GM23248 (cell line): Measurements from ENCODE around the gene RRAS2. TPM values are rescaled to one million over a fixed set of nuclear protein-coding genes. Genes with fewer than 3 reads are reported as not detected.

Experiments
- DNase-seq: peaks from one replicate; pipeline ENCODE4 v3.0.0-alpha.2; 2015
- H2AFZ ChIP-seq: fragments of 200-600 bp; sonication (generic); 2 replicates; pipeline ENCODE4 v1.6.1; 2016; ENCODE audit warnings: antibody characterized with exemption
- H3F3A ChIP-seq: fragments of 200-600 bp; sonication (generic); 2 replicates; pipeline ENCODE4 v1.6.1; 2016; ENCODE audit warnings: mild to moderate bottlenecking, antibody characterized with exemption, mixed run types; ENCODE audit not compliant: insufficient read depth
- H3K27ac ChIP-seq: fragments of 200-600 bp; sonication (generic); 2 replicates; pipeline ENCODE4 v1.5.1; 2016; ENCODE audit warnings: mild to moderate bottlenecking
- H3K27me3 ChIP-seq: fragments of 200-600 bp; sonication (generic); replicated peaks from 2 replicates; pipeline ENCODE4 v1.6.1; 2016; ENCODE audit warnings: mild to moderate bottlenecking; ENCODE audit not compliant: insufficient read depth
- H3K36me3 ChIP-seq: fragments of 200-600 bp; sonication (generic); 2 replicates; pipeline ENCODE4 v1.6.1; 2016; ENCODE audit warnings: low read depth, mild to moderate bottlenecking
- H3K4me1 ChIP-seq: fragments of 200-600 bp; sonication (generic); 2 replicates; pipeline ENCODE4 v1.6.1; 2016; ENCODE audit warnings: mild to moderate bottlenecking; ENCODE audit not compliant: insufficient read depth
- H3K4me2 ChIP-seq: fragments of 200-600 bp; sonication (generic); one replicate; pipeline ENCODE4 v1.6.1; 2016; ENCODE audit warnings: mild to moderate bottlenecking; ENCODE audit not compliant: unreplicated experiment
- H3K4me3 ChIP-seq: fragments of 200-600 bp; sonication (generic); 2 replicates; pipeline ENCODE4 v1.5.1; 2016; ENCODE audit warnings: mild to moderate bottlenecking
- H3K79me2 ChIP-seq: fragments of 200-600 bp; sonication (generic); 2 replicates; pipeline ENCODE4 v1.6.1; 2016; ENCODE audit warnings: mild to moderate bottlenecking; ENCODE audit not compliant: insufficient read depth
- H3K9ac ChIP-seq: fragments of 200-600 bp; sonication (generic); 2 replicates; pipeline ENCODE4 v1.6.1; 2016; ENCODE audit warnings: mild to moderate bottlenecking
- H3K9me2 ChIP-seq: fragments of 200-600 bp; sonication (generic); 2 replicates; pipeline ENCODE4 v1.6.1; 2016; ENCODE audit warnings: mixed run types, mild to moderate bottlenecking, moderate library complexity; ENCODE audit not compliant: insufficient read depth
- H3K9me3 ChIP-seq: fragments of 200-600 bp; sonication (generic); one replicate; pipeline ENCODE4 v1.6.1; 2017; ENCODE audit warnings: low read depth
- H4K20me1 ChIP-seq: fragments of 200-600 bp; sonication (generic); 2 replicates; pipeline ENCODE4 v1.6.0; 2016; ENCODE audit not compliant: insufficient read depth
- EZH2 ChIP-seq: fragments of 200-600 bp; sonication (generic); IDR thresholded peaks from 2 replicates; pipeline ENCODE4 v1.6.1; 2018; ENCODE audit warnings: antibody characterized with exemption, mild to moderate bottlenecking; ENCODE audit not compliant: insufficient read depth, poor library complexity, severe bottlenecking
- EZH2phosphoT487 ChIP-seq: fragments of 200-600 bp; sonication (generic); IDR thresholded peaks from 2 replicates; pipeline ENCODE4 v1.6.1; 2018; ENCODE audit warnings: antibody characterized with exemption, moderate library complexity, mild to moderate bottlenecking, low read depth; ENCODE audit not compliant: insufficient read depth
- WGBS, 2 experiments: methylation state at CpG; one replicate each; pipeline ENCODE4 v1.1.6; 2015 to 2017; ENCODE audit warnings: low lambda C conversion rate in 2 of 2, low coverage in 1 of 2; ENCODE audit errors: missing lambda C conversion rate in 2 of 2; 5-methylcytosine and 5-hydroxymethylcytosine counted together
- in situ Hi-C: fragments of 300-500 bp; cut with MboI; formaldehyde crosslinking; loops from 2 replicates; pipeline ENCODE4 v1.15.0; 2020
- polyA plus RNA-seq: library from polyadenylated mRNA; unstranded; fragments of >200 nt; fragmentation: Nextera tagmentation; extraction: Ambion mirVana; gene quantifications from 2 replicates; pipeline ENCODE4 v1.2.1, GENCODE V29; 2016
- total RNA-seq: library from RNA; depleted of rRNA; stranded (reverse); fragments of >200 nt; shearing (Covaris generic); gene quantifications from 2 replicates; pipeline ENCODE4 v1.2.3, GENCODE V29; 2014

The RRAS2 gene
- total and polyA plus RNA-seq, 2 experiments from 2014 or later, result 268 to 382 TPM

DNA sequence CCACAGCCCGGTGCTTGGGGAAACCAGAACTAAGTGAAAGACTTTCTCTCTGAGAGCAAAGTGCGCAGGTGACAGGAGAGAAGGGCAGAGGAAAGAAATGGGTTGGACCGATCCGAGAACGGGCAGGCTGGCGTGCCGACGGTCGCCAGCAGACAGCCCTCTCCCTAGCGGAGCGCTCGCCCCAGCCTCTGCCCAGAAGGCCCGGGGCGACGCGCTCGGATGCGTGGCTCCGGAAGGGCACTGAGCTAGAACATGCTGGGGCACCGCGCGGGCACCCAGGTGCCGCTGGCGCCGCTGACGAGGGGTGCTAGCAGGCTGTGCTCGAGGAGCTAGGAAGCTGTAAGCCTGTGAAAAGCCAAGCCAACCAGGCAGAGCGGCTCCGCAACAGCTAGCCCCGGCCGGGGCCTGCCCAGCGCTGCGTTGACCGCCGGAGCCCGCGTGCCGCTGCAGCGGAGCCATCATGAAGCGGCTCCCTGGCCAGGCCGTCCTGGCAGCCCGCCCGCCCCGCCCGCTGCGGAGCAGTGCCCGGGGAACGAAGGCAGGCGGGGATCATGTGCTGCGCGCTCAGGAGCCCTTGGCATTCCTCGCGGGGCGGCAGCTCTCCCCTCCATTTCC lies 22.1 kb upstream of the RRAS2 start:
- H3K4me1 ChIP-seq, result peaks cover 37% of the 10 kb centered on the region
- H3K4me3 ChIP-seq, result peak overlapping the region; percentile 66
- peak overlapping the region; percentile 89 for H2AFZ ChIP-seq
- H3K9ac ChIP-seq, result peak overlapping the region; percentile 70
- in situ Hi-C loops, result no loop called here
- no peaks in the 10 kb centered on the region for H3K27me3 ChIP-seq
- DNase-seq, result peak; percentile 79
- no peaks in the 10 kb centered on the region for H3K36me3 ChIP-seq
- no peaks in the 10 kb centered on the region for H3K9me2 ChIP-seq
- 4% methylated on average over 35 to 54 of the region's 54 CpGs for WGBS, 2 experiments
- TF ChIP-seq EZH2phosphoT487, result no peak
- no peak for TF ChIP-seq EZH2
- H4K20me1 ChIP-seq, result no peaks in the 10 kb centered on the region
- no peaks in the 10 kb centered on the region for H3K9me3 ChIP-seq
- no peak overlapping the region for H3K27ac ChIP-seq
- no peaks in the 10 kb centered on the region for H3K79me2 ChIP-seq
- H3F3A ChIP-seq, result peaks cover 10% of the 10 kb centered on the region
- peak overlapping the region; percentile 81 for H3K4me2 ChIP-seq

DNA sequence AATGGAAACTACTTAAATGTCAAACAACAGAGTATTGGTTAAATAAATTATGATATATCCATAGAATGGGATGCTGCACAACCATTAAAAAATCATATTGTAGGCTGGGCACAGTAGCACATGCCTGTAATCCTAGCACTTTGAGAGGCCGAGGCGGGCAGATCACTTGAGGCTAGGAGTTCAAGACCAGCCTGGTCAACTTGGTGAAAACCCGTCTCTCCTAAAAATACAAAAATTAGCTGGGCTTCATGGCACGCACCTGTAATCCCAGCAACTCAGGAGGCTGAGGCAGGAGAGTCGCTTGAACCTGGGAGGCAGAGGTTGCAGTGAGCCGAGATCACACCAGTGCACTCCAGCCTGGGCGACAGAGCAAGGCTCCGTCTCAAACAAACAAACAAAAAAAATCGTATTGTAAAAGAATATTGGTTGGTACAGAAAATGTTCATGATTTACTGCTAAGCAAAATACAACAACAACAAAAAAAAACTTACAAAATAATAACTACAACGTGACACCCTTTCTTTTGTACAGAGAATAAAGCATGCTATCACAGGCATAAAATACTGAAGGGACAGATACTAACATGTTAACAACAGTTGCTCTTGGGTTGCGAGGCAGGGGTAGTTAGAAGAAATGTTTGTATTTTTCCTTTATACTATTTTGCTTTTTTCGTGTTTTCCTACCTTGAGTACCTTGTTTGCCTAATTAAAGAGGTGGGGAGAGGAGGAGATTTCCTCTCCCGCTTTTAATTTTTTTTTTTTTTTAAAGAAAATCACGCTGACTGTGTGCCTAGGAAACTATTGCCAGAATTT lies 21.3 kb upstream of the RRAS2 start:
- Histone ChIP-seq H3K4me3 (peak overlapping the region; percentile 66), H3F3A (peaks cover 6% of the 10 kb centered on the region), H3K27ac (no peak overlapping the region), H2AFZ (peak overlapping the region; percentile 89), H3K36me3 (no peaks in the 10 kb centered on the region), H3K27me3 (no peaks in the 10 kb centered on the region), H3K9me2 (no peaks in the 10 kb centered on the region), H3K4me1 (peaks cover 39% of the 10 kb centered on the region), H3K4me2 (peak overlapping the region; percentile 81), H3K9ac (peak overlapping the region; percentile 70), H4K20me1 (no peaks in the 10 kb centered on the region), H3K9me3 (no peaks in the 10 kb centered on the region), H3K79me2 (no peaks in the 10 kb centered on the region)
- DNase-seq, result no peak
- TF ChIP-seq EZH2 (no peak), EZH2phosphoT487 (no peak)
- WGBS, 2 experiments, result 80 to 83% methylated on average over 14 of the region's 14 CpGs
- in situ Hi-C loops, result no loop called here

DNA sequence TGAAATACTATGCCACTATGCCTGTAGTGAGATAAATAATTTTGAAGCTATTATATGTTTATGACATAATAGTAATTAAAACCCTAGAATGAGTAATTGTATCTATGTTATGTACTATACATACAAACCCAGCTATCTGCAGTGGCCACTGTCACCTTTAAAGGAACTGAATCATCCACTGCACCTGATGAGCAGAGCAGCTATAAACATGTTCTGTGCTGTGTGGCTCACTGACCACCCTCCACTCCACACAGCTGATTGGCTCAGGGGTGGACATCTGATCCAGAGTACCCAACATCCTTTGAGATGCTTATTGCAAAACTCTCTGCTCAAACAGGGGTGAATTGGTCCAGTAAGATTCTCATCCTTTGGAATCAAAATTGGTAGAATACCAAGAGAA lies 19.2 kb upstream of the RRAS2 start:
- Histone ChIP-seq H3K9ac (no peak overlapping the region), H3K4me3 (no peak overlapping the region), H3K27me3 (no peaks in the 10 kb centered on the region), H3K4me2 (no peak overlapping the region), H4K20me1 (no peaks in the 10 kb centered on the region), H3K9me3 (no peaks in the 10 kb centered on the region), H3K36me3 (no peaks in the 10 kb centered on the region), H3K79me2 (no peaks in the 10 kb centered on the region), H3K4me1 (peaks cover 47% of the 10 kb centered on the region), H3K9me2 (no peaks in the 10 kb centered on the region), H3F3A (peaks cover 25% of the 10 kb centered on the region), H2AFZ (no peak overlapping the region), H3K27ac (no peak overlapping the region)
- DNase-seq, result no peak
- in situ Hi-C loops, result no loop called here
- TF ChIP-seq EZH2, result no peak
- no peak for TF ChIP-seq EZH2phosphoT487

DNA sequence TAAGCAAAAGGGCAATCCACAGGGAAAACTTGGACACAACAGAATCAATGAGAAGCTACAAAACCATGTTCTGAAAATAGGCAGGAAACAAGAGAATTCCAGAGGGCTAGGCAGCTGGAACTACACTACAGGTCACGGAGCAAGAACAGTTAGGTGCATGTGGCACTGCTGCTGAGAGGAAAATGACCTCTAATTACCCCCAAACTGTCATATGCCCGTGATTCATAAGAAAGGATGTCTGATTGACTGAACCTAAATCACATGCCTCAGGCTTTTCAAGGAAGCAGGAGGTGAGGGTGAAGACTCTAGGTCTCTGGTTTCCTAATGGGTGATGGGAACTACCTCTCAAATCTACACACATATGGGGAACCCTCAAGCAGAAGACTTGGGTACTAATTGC lies 17.9 kb upstream of the RRAS2 start:
- Histone ChIP-seq H3K4me2 (no peak overlapping the region), H3K9ac (no peak overlapping the region), H3K9me2 (no peaks in the 10 kb centered on the region), H3K4me3 (no peak overlapping the region), H3K9me3 (no peaks in the 10 kb centered on the region), H3F3A (peaks cover 29% of the 10 kb centered on the region), H3K27me3 (no peaks in the 10 kb centered on the region), H3K36me3 (no peaks in the 10 kb centered on the region), H3K27ac (no peak overlapping the region), H3K4me1 (peaks cover 55% of the 10 kb centered on the region), H4K20me1 (no peaks in the 10 kb centered on the region), H2AFZ (no peak overlapping the region), H3K79me2 (no peaks in the 10 kb centered on the region)
- no peak for DNase-seq
- WGBS, 2 experiments, result 89 to 97% methylated on average over 2 of the region's 2 CpGs
- TF ChIP-seq EZH2phosphoT487 (no peak), EZH2 (no peak)
- in situ Hi-C loops, result no loop called here
